ENCODE data around the gene PON2. TPM values are rescaled to one million over a fixed set of nuclear protein-coding genes. Genes with fewer than 3 reads are reported as not detected.

The PON2 gene
- polyA plus RNA-seq, 1 donor from 2014 or later, result 23.1 TPM

- no peaks in the 10 kb centered on the region for H3K27me3 ChIP-seq (ENCODE audit: insufficient read depth, low read depth, low read length)
These were observed 23.1 kb upstream of the PON2 start for GRCh38 chr7:95457947-95458346.

GRCh38 chr7:95454438-95455045 lies 19.7 kb upstream of the PON2 start:
- no peak overlapping the region for H2AFZ ChIP-seq (ENCODE audit: low read depth, low read length)
- H4K20me1 ChIP-seq (ENCODE audit: insufficient read depth), result no peaks in the 10 kb centered on the region
- no peaks in the 10 kb centered on the region for H3K9me3 ChIP-seq (ENCODE audit: low read length)
- H3F3A ChIP-seq (ENCODE audit: insufficient read depth, low read length, poor library complexity, severe bottlenecking), result no peaks in the 10 kb centered on the region
- H3K4me2 ChIP-seq (ENCODE audit: low read length), result no peak overlapping the region
- no peaks in the 10 kb centered on the region for H3K36me3 ChIP-seq (ENCODE audit: insufficient read depth, low read length)
- no peaks in the 10 kb centered on the region for H3K79me2 ChIP-seq (replicated peaks; ENCODE audit: insufficient read depth, low read length)
- H3K9ac ChIP-seq (ENCODE audit: low read length), result no peak overlapping the region
- no peaks in the 10 kb centered on the region for H3K9me2 ChIP-seq (ENCODE audit: insufficient read depth, low read length)
- no peaks in the 10 kb centered on the region for H3K27me3 ChIP-seq (ENCODE audit: insufficient read depth, low read depth, low read length)
- no peak overlapping the region for H3K4me3 ChIP-seq (ENCODE audit: low read length)
- H3K27ac ChIP-seq (ENCODE audit: low read length), result no peak overlapping the region
- TF ChIP-seq EZH2 (IDR thresholded peaks at IDR 0.05; ENCODE audit: borderline replicate concordance, insufficient read depth, low read length, poor library complexity, severe bottlenecking), result no peak
- no peak for TF ChIP-seq TAF1 (IDR thresholded peaks at IDR 0.05; ENCODE audit: low read depth)
- no peak for TF ChIP-seq POLR2AphosphoS5 (IDR thresholded peaks at IDR 0.05)
- TF ChIP-seq EP300 (conservative IDR thresholded peaks at IDR 0.05; ENCODE audit: poor library complexity, severe bottlenecking), result no peak
- no peak for TF ChIP-seq REST (IDR thresholded peaks at IDR 0.05; ENCODE audit: borderline replicate concordance)
- no peak for TF ChIP-seq RAD21 (conservative IDR thresholded peaks at IDR 0.05)

More at GRCh38 chr7:95457947-95458346, 23.1 kb upstream of the PON2 start:
- Histone ChIP-seq H4K20me1 (ENCODE audit: insufficient read depth) (no peaks in the 10 kb centered on the region), H2AFZ (ENCODE audit: low read depth, low read length) (no peak overlapping the region), H3K27ac (ENCODE audit: low read length) (no peak overlapping the region), H3K4me2 (ENCODE audit: low read length) (no peak overlapping the region), H3K4me3 (ENCODE audit: low read length) (no peak overlapping the region), H3K9ac (ENCODE audit: low read length) (no peak overlapping the region), H3K9me2 (ENCODE audit: insufficient read depth, low read length) (no peaks in the 10 kb centered on the region), H3K36me3 (ENCODE audit: insufficient read depth, low read length) (no peaks in the 10 kb centered on the region), H3K79me2 (replicated peaks; ENCODE audit: insufficient read depth, low read length) (no peaks in the 10 kb centered on the region), H3K9me3 (ENCODE audit: low read length) (no peaks in the 10 kb centered on the region), H3F3A (ENCODE audit: insufficient read depth, low read length, poor library complexity, severe bottlenecking) (no peaks in the 10 kb centered on the region)
- TF ChIP-seq SMC3 (conservative IDR thresholded peaks at IDR 0.05; ENCODE audit: poor library complexity), result no peak
- TF ChIP-seq EP300 (conservative IDR thresholded peaks at IDR 0.05; ENCODE audit: poor library complexity, severe bottlenecking), result no peak
- TF ChIP-seq EZH2 (IDR thresholded peaks at IDR 0.05; ENCODE audit: borderline replicate concordance, insufficient read depth, low read length, poor library complexity, severe bottlenecking), result no peak
- no peak for TF ChIP-seq REST (IDR thresholded peaks at IDR 0.05; ENCODE audit: borderline replicate concordance)
- TF ChIP-seq POLR2AphosphoS5 (IDR thresholded peaks at IDR 0.05), result no peak
- no peak for TF ChIP-seq MXI1 (conservative IDR thresholded peaks at IDR 0.05; ENCODE audit: poor library complexity, severe bottlenecking)
- no peak for TF ChIP-seq RAD21 (conservative IDR thresholded peaks at IDR 0.05)
- TF ChIP-seq TAF1 (IDR thresholded peaks at IDR 0.05; ENCODE audit: low read depth), result no peak
- no peak for TF ChIP-seq CTCF (IDR thresholded peaks at IDR 0.05; ENCODE audit: poor library complexity, severe bottlenecking)
